ENCODE results near the gene SOX3.

GRCh38 chrX:140495739-140496138 lies 9.1 kb downstream of the SOX3 start:
- no peak for TF ChIP-seq MYC (IDR thresholded peaks at IDR 0.05; ENCODE audit: low read depth, low read length)
- TF ChIP-seq, protein P1, sequence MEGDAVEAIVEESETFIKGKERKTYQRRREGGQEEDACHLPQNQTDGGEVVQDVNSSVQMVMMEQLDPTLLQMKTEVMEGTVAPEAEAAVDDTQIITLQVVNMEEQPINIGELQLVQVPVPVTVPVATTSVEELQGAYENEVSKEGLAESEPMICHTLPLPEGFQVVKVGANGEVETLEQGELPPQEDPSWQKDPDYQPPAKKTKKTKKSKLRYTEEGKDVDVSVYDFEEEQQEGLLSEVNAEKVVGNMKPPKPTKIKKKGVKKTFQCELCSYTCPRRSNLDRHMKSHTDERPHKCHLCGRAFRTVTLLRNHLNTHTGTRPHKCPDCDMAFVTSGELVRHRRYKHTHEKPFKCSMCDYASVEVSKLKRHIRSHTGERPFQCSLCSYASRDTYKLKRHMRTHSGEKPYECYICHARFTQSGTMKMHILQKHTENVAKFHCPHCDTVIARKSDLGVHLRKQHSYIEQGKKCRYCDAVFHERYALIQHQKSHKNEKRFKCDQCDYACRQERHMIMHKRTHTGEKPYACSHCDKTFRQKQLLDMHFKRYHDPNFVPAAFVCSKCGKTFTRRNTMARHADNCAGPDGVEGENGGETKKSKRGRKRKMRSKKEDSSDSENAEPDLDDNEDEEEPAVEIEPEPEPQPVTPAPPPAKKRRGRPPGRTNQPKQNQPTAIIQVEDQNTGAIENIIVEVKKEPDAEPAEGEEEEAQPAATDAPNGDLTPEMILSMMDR (IDR thresholded peaks at IDR 0.05; ENCODE audit: extremely low read depth in 1 of 2, insufficient read depth in 1 of 2, low read depth in 1 of 2, low read length in 2 of 2) = no peak
